Calu3 (cell line): Measurements from ENCODE around the gene NDST3. TPM values are rescaled to one million over a fixed set of nuclear protein-coding genes. Genes with fewer than 3 reads are reported as not detected.
A peak's percentile ranks its signal among the peaks of the same experiment; 100 is the strongest.

Source experiments
- BruUV-seq: library from RNA; stranded (reverse); fragments of 400-500 nt; replicated peaks from 2 replicates; lab custom pipeline; 2021; lab: Mats Ljungman, UMichigan
- CTCF ChIA-PET: fragments of 300-600 bp; sonication (Branson Sonifier 250); formaldehyde crosslinking; loops from one replicate; lab custom pipeline; 2022; ENCODE audit warnings: antibody characterized with exemption; lab: Charles Lee
- DNase-seq: peaks from one replicate; pipeline ENCODE4 v3.0.0; 2022
- H3K27ac Mint-ChIP-seq: one replicate; pipeline ENCODE4 v1.8.0; 2022; ENCODE audit warnings: mixed read lengths; ENCODE audit not compliant: unreplicated experiment
- H3K27me3 Mint-ChIP-seq: one replicate; pipeline ENCODE4 v1.8.0; 2022; ENCODE audit warnings: mixed read lengths; ENCODE audit not compliant: unreplicated experiment
- H3K36me3 Mint-ChIP-seq: one replicate; pipeline ENCODE4 v1.8.0; 2022; ENCODE audit warnings: mild to moderate bottlenecking, moderate library complexity, mixed read lengths; ENCODE audit not compliant: insufficient read depth, unreplicated experiment
- H3K4me1 Mint-ChIP-seq: one replicate; pipeline ENCODE4 v1.8.0; 2022; ENCODE audit warnings: mild to moderate bottlenecking, low read depth, mixed read lengths; ENCODE audit not compliant: unreplicated experiment
- H3K4me3 Mint-ChIP-seq: one replicate; pipeline ENCODE4 v1.8.0; 2022; ENCODE audit warnings: mild to moderate bottlenecking, low read depth, moderate library complexity, mixed read lengths; ENCODE audit not compliant: unreplicated experiment
- H3K9me3 Mint-ChIP-seq: one replicate; pipeline ENCODE4 v1.8.0; 2022; ENCODE audit warnings: low read depth, mixed read lengths; ENCODE audit not compliant: unreplicated experiment
- intact Hi-C: fragments of 100-400 bp; cut with micrococcal nuclease; formaldehyde crosslinking; loops from one replicate; pipeline ENCODE4 v1.10.0; 2022; ENCODE audit not compliant: unreplicated experiment
- total RNA-seq: library from RNA; stranded (reverse); gene quantifications from 2 replicates; pipeline ENCODE4 v1.2.3, GENCODE V29; 2022
- TF ChIP-seq, protein P1 (sequence below): fragments of 200-600 bp; IDR thresholded peaks from one replicate; pipeline ENCODE4 v1.8.0; 2022; ENCODE audit warnings: antibody characterized with exemption; ENCODE audit not compliant: unreplicated experiment

Gene NDST3
- total RNA-seq, 1 experiment from 2014 or later = 0.12 TPM

DNA sequence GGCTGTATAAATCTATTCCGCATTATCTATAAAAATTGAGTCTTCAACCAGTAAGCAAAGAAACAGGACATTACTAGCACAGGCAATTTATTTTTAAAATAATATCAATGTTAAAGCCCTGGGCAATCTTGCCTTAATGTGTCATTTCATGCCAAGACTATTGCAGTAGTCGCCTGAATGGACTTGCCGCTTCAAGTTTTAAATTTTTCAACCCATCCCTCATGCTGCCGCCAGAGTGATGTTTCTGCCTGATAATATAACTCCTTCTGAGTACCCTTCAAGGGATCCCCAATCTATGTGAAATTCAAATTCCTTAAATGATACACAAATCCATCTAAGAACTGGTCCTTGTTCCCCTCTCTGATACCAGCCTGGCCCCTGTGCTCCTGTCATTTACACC, 251.6 kb downstream of the NDST3 start:
- peak overlapping the region; percentile 38 for H3K27ac Mint-ChIP-seq
- H3K27me3 Mint-ChIP-seq = no peaks in the 10 kb centered on the region
- TF ChIP-seq, protein P1, sequence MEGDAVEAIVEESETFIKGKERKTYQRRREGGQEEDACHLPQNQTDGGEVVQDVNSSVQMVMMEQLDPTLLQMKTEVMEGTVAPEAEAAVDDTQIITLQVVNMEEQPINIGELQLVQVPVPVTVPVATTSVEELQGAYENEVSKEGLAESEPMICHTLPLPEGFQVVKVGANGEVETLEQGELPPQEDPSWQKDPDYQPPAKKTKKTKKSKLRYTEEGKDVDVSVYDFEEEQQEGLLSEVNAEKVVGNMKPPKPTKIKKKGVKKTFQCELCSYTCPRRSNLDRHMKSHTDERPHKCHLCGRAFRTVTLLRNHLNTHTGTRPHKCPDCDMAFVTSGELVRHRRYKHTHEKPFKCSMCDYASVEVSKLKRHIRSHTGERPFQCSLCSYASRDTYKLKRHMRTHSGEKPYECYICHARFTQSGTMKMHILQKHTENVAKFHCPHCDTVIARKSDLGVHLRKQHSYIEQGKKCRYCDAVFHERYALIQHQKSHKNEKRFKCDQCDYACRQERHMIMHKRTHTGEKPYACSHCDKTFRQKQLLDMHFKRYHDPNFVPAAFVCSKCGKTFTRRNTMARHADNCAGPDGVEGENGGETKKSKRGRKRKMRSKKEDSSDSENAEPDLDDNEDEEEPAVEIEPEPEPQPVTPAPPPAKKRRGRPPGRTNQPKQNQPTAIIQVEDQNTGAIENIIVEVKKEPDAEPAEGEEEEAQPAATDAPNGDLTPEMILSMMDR = no peak
- no peaks in the 10 kb centered on the region for H3K9me3 Mint-ChIP-seq
- H3K4me1 Mint-ChIP-seq = peaks cover 36% of the 10 kb centered on the region
- no peak overlapping the region for H3K4me3 Mint-ChIP-seq
- CTCF ChIA-PET = no interaction called here
- no TSS peak for BruUV-seq
- peaks cover 25% of the 10 kb centered on the region for H3K36me3 Mint-ChIP-seq
- intact Hi-C loops = no loop called here
- no peak for DNase-seq

GRCh38 chr4:118286685-118287084, 252.4 kb downstream of the NDST3 start:
- no TSS peak for BruUV-seq
- Mint-ChIP-seq H3K9me3 (no peaks in the 10 kb centered on the region), H3K27ac (no peak overlapping the region), H3K4me1 (peaks cover 33% of the 10 kb centered on the region), H3K27me3 (no peaks in the 10 kb centered on the region), H3K36me3 (peaks cover 17% of the 10 kb centered on the region), H3K4me3 (no peak overlapping the region)
- intact Hi-C loops = no loop called here
- CTCF ChIA-PET = no interaction called here
- TF ChIP-seq, protein P1 = no peak
- DNase-seq = no peak

DNA sequence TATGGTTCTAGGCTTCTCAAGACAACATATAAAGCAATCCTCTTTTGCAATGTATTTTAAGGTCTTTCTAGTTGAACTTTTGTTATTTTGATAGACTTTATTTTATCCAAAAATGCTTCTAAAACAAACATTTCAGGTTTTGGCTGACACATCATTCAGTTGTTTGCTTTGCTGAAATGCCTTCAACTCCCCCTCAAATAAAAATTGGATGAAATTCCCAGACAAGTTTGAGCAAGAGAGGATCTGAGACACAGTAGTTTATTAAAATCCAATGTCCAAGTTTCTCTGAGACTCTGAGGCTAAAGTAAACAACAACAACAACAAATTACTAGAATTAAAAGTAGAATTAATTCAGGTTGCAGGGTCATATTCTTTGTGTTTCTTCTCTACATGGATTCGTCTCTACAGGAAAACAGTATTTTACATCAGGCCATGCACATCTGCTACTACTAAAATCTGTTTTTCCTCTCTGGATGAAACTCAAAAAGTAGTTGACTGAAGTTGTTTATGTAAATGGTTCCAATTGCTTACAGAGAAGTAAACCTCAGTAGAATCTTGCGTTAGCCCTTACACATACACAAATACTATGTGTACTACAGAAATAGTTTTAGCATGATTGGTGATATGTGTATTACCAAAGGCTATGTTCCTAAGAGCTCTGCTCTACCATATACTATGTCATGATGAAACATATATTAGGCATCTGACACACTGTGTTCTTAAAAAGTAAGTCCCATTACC, 253.6 kb downstream of the NDST3 start:
- Mint-ChIP-seq H3K4me3 (no peak overlapping the region), H3K9me3 (no peaks in the 10 kb centered on the region)
- no peak for DNase-seq

DNA sequence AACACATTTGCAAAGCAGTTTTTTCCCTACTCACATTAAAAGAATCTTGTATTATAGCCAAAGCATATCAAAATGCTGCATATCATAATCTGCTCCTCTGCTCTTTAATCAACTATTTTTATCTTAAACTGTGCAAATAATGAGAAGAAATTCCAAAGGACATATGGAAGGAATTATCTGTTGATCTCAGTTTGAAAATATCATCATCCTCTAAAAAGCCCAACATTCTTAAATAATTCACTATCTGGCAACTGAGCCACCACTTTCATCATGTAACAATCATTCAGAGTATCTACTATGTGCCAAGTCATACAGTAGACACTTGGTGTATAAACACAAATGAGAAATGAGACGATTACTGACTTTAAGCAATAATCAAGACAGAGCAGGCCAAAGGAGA, 255.5 kb downstream of the NDST3 start:
- CTCF ChIA-PET = no interaction called here
- BruUV-seq = no TSS peak
- DNase-seq = no peak
- Mint-ChIP-seq H3K27ac (no peak overlapping the region), H3K36me3 (peaks cover 13% of the 10 kb centered on the region), H3K4me3 (no peak overlapping the region), H3K27me3 (no peaks in the 10 kb centered on the region), H3K4me1 (peaks cover 2% of the 10 kb centered on the region), H3K9me3 (no peaks in the 10 kb centered on the region)
- intact Hi-C loops = no loop called here
- TF ChIP-seq, protein P1 = no peak

More for the DNA sequence above, 253.6 kb downstream of the NDST3 start:
- peaks cover 15% of the 10 kb centered on the region for H3K36me3 Mint-ChIP-seq
- intact Hi-C loops = no loop called here
- TF ChIP-seq, protein P1 = no peak
- CTCF ChIA-PET = no interaction called here
- H3K27ac Mint-ChIP-seq = no peak overlapping the region
- H3K27me3 Mint-ChIP-seq = no peaks in the 10 kb centered on the region
- peaks cover 21% of the 10 kb centered on the region for H3K4me1 Mint-ChIP-seq
- no TSS peak for BruUV-seq
